H1 (cell line): ENCODE data around the gene RHOH. TPM values are rescaled to one million over a fixed set of nuclear protein-coding genes. Genes with fewer than 3 reads are reported as not detected.

Experiments
- ATF2 ChIP-seq: IDR thresholded peaks from 2 replicates; pipeline ENCODE4 v1.6.1; 2012; ENCODE audit warnings: low read length, inconsistent platforms
- ATF3 ChIP-seq: IDR thresholded peaks from 2 replicates; pipeline ENCODE4 v1.6.1; 2011; ENCODE audit warnings: low read depth, mild to moderate bottlenecking, low read length; ENCODE audit not compliant: insufficient read depth
- CTCF ChIP-seq, 3 experiments: IDR thresholded peaks; 1 replicate in 2 of 3; 2 replicates in 1 of 3; pipeline versions ENCODE4 v1.5.1 to v1.6.1; 2011; ENCODE audit warnings: low read length in 3 of 3, mild to moderate bottlenecking in 3 of 3, inconsistent platforms in 2 of 3, low read depth in 1 of 3, moderate library complexity in 1 of 3; ENCODE audit not compliant: insufficient read depth in 1 of 3; ENCODE audit errors: control extremely low read depth in 1 of 3
- POLR2A ChIP-seq, 2 experiments: IDR thresholded peaks; 1 replicate in 1 of 2; 2 replicates in 1 of 2; pipeline ENCODE4 v1.6.1; 2011; ENCODE audit warnings: low read depth in 2 of 2, low read length in 2 of 2, mild to moderate bottlenecking in 2 of 2; ENCODE audit errors: control extremely low read depth in 1 of 2
- RAD21 ChIP-seq, 2 experiments: IDR thresholded peaks in 1 of 2; conservative IDR thresholded peaks in 1 of 2; 2 replicates each; pipeline ENCODE4 v1.6.1; 2011; ENCODE audit warnings: low read depth in 2 of 2, low read length in 2 of 2, improper control_type of control experiment in 1 of 2, inconsistent platforms in 1 of 2, mild to moderate bottlenecking in 1 of 2, moderate library complexity in 1 of 2
- SIN3A ChIP-seq, 2 experiments: IDR thresholded peaks in 1 of 2; conservative IDR thresholded peaks in 1 of 2; 2 replicates each; pipeline ENCODE4 v1.6.1; 2011 to 2012; ENCODE audit warnings: low read length in 2 of 2, improper control_type of control experiment in 1 of 2, low read depth in 1 of 2, mild to moderate bottlenecking in 1 of 2
- ZNF274 ChIP-seq: IDR thresholded peaks from 2 replicates; pipeline ENCODE4 v1.7.0; 2012; ENCODE audit warnings: low read length, borderline replicate concordance; ENCODE audit errors: extremely low read depth
- polyA plus RNA-seq, 7 experiments: library from polyadenylated mRNA; depleted of rRNA in 3 of 7; stranded (reverse) in 5 of 7; unstranded in 2 of 7; fragments of >200 nt in 5 of 7; fragments of 200-250 nt in 2 of 7; gene quantifications; 1 replicate in 5 of 7; 2 replicates in 1 of 7; 4 replicates in 1 of 7; pipeline versions ENCODE4 v1.2.1 to v1.2.3, GENCODE V29; 2011 to 2013; ENCODE audit warnings: missing spikeins in 2 of 7, mixed read lengths in 2 of 7
- total RNA-seq: library from RNA; stranded (reverse); fragmentation: NEBNext Ultra II Directional; extraction: Animal tissue kit (Norgen Biotek cat#: 25700); gene quantifications from 2 replicates; pipeline ENCODE4 v1.2.1, GENCODE V29; 2021

RHOH gene
- total and polyA plus RNA-seq, 2 of the 8 experiments (the other 6 are each of a cell fraction or from before 2014, with no cell fraction given): 5.9 to 6.9 TPM

GRCh38 chr4:40199999-40200874 lies 3.4 kb downstream of the RHOH start (continued):
- TF ChIP-seq ATF3: no peak
- no peak for TF ChIP-seq ZNF274
- no peak for TF ChIP-seq POLR2A (IDR thresholded peaks at IDR 0.05; ENCODE audit: control extremely low read depth in 1 of 2, low read depth in 2 of 2, low read length in 2 of 2)
- no peak for TF ChIP-seq RAD21 (IDR thresholded peaks at IDR 0.05 in 1 of 2, conservative IDR thresholded peaks at IDR 0.05 in 1 of 2; ENCODE audit: low read depth in 2 of 2, low read length in 2 of 2)
- TF ChIP-seq CTCF (IDR thresholded peaks at IDR 0.05; ENCODE audit: control extremely low read depth in 1 of 3, insufficient read depth in 1 of 3, low read depth in 1 of 3, low read length in 3 of 3): no peak
- no peak for TF ChIP-seq ATF2
- TF ChIP-seq SIN3A (conservative IDR thresholded peaks at IDR 0.05 in 1 of 2, IDR thresholded peaks at IDR 0.05 in 1 of 2; ENCODE audit: low read depth in 1 of 2, low read length in 2 of 2): no peak
